22Rv1 (cell line): ENCODE data around the gene DPP6.

Experiments
- H3K27ac ChIP-seq: fragments of 450-650 bp; 2 replicates; pipeline ENCODE4 v1.5.1; 2017
- CTCF ChIP-seq: fragments of 450-650 bp; IDR thresholded peaks from 2 replicates; pipeline ENCODE4 v1.5.1; 2017; ENCODE audit warnings: mild to moderate bottlenecking
- ZFX ChIP-seq: fragments of 450-650 bp; IDR thresholded peaks from 2 replicates; pipeline ENCODE4 v1.6.1; 2017; ENCODE audit warnings: antibody characterized with exemption, borderline replicate concordance

DPP6 gene

GRCh38 chr7:154241988-154242387 lies 189.8 kb downstream of the DPP6 start:
- no peak for TF ChIP-seq ZFX
- TF ChIP-seq CTCF: no peak
- no peak overlapping the region for H3K27ac ChIP-seq

GRCh38 chr7:154242709-154243108 lies 190.5 kb downstream of the DPP6 start:
- TF ChIP-seq ZFX: no peak
- no peak for TF ChIP-seq CTCF

GRCh38 chr7:154252046-154252445 lies 199.8 kb downstream of the DPP6 start:
- H3K27ac ChIP-seq: no peak overlapping the region
- no peak for TF ChIP-seq ZFX
- TF ChIP-seq CTCF: no peak

More at GRCh38 chr7:154242709-154243108, 190.5 kb downstream of the DPP6 start:
- H3K27ac ChIP-seq: no peak overlapping the region

- TF ChIP-seq ZFX: no peak
- no peak for TF ChIP-seq CTCF
- no peak overlapping the region for H3K27ac ChIP-seq
Observed at GRCh38 chr7:154253810-154254209, 201.6 kb downstream of the DPP6 start.

GRCh38 chr7:154255324-154255723 lies 203.1 kb downstream of the DPP6 start:
- H3K27ac ChIP-seq: no peak overlapping the region
- no peak for TF ChIP-seq ZFX
- TF ChIP-seq CTCF: no peak

- TF ChIP-seq ZFX: no peak
- no peak for TF ChIP-seq CTCF
- H3K27ac ChIP-seq: no peak overlapping the region
Observed at GRCh38 chr7:154256150-154256549, 204.0 kb downstream of the DPP6 start.

GRCh38 chr7:154259396-154259795 lies 207.2 kb downstream of the DPP6 start:
- TF ChIP-seq ZFX (no peak), CTCF (no peak)
- no peak overlapping the region for H3K27ac ChIP-seq
